Thoracic aorta (tissue), 2 donors: ENCODE measurements around the gene CD79B. TPM values are rescaled to one million over a fixed set of nuclear protein-coding genes. Genes with fewer than 3 reads are reported as not detected.

Source experiments
- ATAC-seq: fragments of 150-250 bp; one replicate; pipeline ENCODE4 v1.8.0; 2017; ENCODE audit warnings: low read depth; ENCODE audit not compliant: insufficient number of reproducible peaks, low FRiP score
- DNase-seq: peaks from one replicate; pipeline ENCODE4 v3.0.0-alpha.2; 2020; ENCODE audit warnings: low spot score
- H3K27ac ChIP-seq, 2 donors: fragments of 200-600 bp; sonication (generic); 1 replicate in 1 of 2; 2 replicates in 1 of 2; pipeline ENCODE4 v1.5.1; 2016; ENCODE audit warnings: mild to moderate bottlenecking in 2 of 2, moderate library complexity in 2 of 2
- H3K27me3 ChIP-seq: fragments of 200-600 bp; sonication (generic); replicated peaks from 2 replicates; pipeline ENCODE4 v1.6.0; 2016; ENCODE audit warnings: mild to moderate bottlenecking; ENCODE audit not compliant: insufficient read depth
- H3K36me3 ChIP-seq: fragments of 200-600 bp; sonication (generic); one replicate; pipeline ENCODE4 v1.5.1; 2016
- H3K4me1 ChIP-seq, 2 donors: fragments of 200-600 bp; sonication (generic); 1 replicate in 1 of 2; 2 replicates in 1 of 2; pipeline versions ENCODE4 v1.5.1 to v1.6.0; 2016; ENCODE audit warnings: low read depth in 2 of 2, mild to moderate bottlenecking in 1 of 2; ENCODE audit not compliant: control insufficient read depth in 1 of 2
- H3K4me3 ChIP-seq: fragments of 200-600 bp; sonication (generic); 2 replicates; pipeline ENCODE4 v1.5.1; 2016; ENCODE audit warnings: mild to moderate bottlenecking
- H3K9me3 ChIP-seq: fragments of 200-600 bp; sonication (generic); 2 replicates; pipeline ENCODE4 v1.5.1; 2016
- CTCF ChIP-seq: fragments of 200-600 bp; sonication (generic); IDR thresholded peaks from one replicate; pipeline ENCODE4 v1.5.1; 2019; ENCODE audit warnings: antibody characterized with exemption
- total RNA-seq, 2 donors: library from RNA; depleted of rRNA; stranded (reverse); fragments of >200 nt; gene quantifications; one replicate each; pipeline versions ENCODE4 v1.1.0 to v1.2.3, GENCODE V29; 2016

Gene CD79B
- total RNA-seq, 2 donors from 2014 or later = 4.3 to 6.0 TPM

- H3K27me3 ChIP-seq = no peaks in the 10 kb centered on the region
- H3K27ac ChIP-seq = no peak overlapping the region
- no peak for DNase-seq
- no peaks in the 10 kb centered on the region for H3K9me3 ChIP-seq
- no peak for ATAC-seq
- TF ChIP-seq CTCF = no peak
- no peaks in the 10 kb centered on the region for H3K36me3 ChIP-seq
- H3K4me1 ChIP-seq = no peaks in the 10 kb centered on the region
- no peak overlapping the region for H3K4me3 ChIP-seq
Observed at GRCh38 chr17:63942309-63942985, 10.3 kb upstream of the CD79B start.

GRCh38 chr17:63941751-63942150, 9.6 kb upstream of the CD79B start:
- H3K4me1 ChIP-seq = no peaks in the 10 kb centered on the region
- DNase-seq (no peak), ATAC-seq (no peak)
- H3K36me3 ChIP-seq = no peaks in the 10 kb centered on the region
- H3K27me3 ChIP-seq = no peaks in the 10 kb centered on the region
- no peak for TF ChIP-seq CTCF
- no peak overlapping the region for H3K27ac ChIP-seq
- H3K9me3 ChIP-seq = no peaks in the 10 kb centered on the region
- no peak overlapping the region for H3K4me3 ChIP-seq

- H3K9me3 ChIP-seq = no peaks in the 10 kb centered on the region
- DNase-seq (no peak), ATAC-seq (no peak)
- H3K4me3 ChIP-seq = no peak overlapping the region
- H3K27me3 ChIP-seq = no peaks in the 10 kb centered on the region
- no peak overlapping the region for H3K27ac ChIP-seq
- no peaks in the 10 kb centered on the region for H3K4me1 ChIP-seq
- no peaks in the 10 kb centered on the region for H3K36me3 ChIP-seq
- TF ChIP-seq CTCF = no peak
Observed at GRCh38 chr17:63941162-63941561, 9.0 kb upstream of the CD79B start.

- no peaks in the 10 kb centered on the region for H3K27me3 ChIP-seq
- no peaks in the 10 kb centered on the region for H3K36me3 ChIP-seq
- DNase-seq = no peak
- no peaks in the 10 kb centered on the region for H3K4me1 ChIP-seq
- no peak for TF ChIP-seq CTCF
- no peak overlapping the region for H3K27ac ChIP-seq
- no peak for ATAC-seq
- H3K9me3 ChIP-seq = no peaks in the 10 kb centered on the region
- H3K4me3 ChIP-seq = no peak overlapping the region
Observed at GRCh38 chr17:63940584-63940983, 8.5 kb upstream of the CD79B start.

- no peak for TF ChIP-seq CTCF
- Histone ChIP-seq H3K4me3 (no peak overlapping the region), H3K9me3 (no peaks in the 10 kb centered on the region), H3K4me1 (no peaks in the 10 kb centered on the region), H3K27me3 (no peaks in the 10 kb centered on the region), H3K36me3 (no peaks in the 10 kb centered on the region), H3K27ac (no peak overlapping the region)
- no peak for DNase-seq
- ATAC-seq = no peak
Observed at GRCh38 chr17:63939884-63940283, 7.8 kb upstream of the CD79B start.
